ENCODE measurements around the gene IRF1.

The IRF1 gene

DNA sequence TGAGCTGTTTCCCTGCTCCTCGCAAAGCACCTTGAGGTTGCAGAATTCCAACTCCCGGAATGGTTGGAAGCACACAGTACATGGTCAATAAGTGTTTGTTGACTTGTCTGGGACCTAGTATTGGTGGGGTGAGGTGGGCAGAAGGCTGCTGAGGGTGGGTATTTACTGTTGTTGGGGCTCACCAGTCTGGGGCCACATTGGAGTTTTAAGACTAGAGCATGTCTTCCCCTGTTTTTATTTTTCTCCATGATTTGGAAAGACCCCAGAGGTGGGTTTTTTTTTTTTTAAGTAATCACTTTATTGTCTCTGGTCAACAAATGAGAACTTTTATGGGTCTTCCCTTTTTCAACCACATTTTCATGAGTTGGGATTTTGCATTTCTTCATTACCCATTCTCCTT lies 55.1 kb downstream of the IRF1 start:
- no peak for DNase-seq

GRCh38 chr5:132434416-132435286 lies 55.9 kb downstream of the IRF1 start:
- no peak for DNase-seq

DNA sequence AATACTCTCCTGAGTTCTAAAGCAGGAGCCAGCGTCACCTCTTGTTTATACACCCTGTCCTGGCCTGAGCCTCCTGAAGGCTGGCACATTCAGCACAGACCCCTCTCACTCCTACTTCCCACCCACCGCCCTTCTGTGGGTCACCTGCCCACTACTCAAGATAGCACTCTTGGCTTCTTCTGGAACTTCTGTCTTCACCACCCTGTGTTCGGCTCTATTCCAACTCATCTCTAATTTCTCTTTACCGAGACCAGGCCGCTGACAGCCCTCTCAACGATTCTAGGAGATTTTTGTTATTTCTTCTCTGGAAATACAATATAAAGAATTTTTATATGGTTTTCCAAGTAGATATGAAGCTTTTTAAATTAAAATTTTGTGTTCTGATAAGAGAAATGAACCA lies 57.4 kb downstream of the IRF1 start:
- DNase-seq = no peak

- DNase-seq = no peak
These were observed 58.9 kb downstream of the IRF1 start for GRCh38 chr5:132431632-132432031.

Measured in COR-L47 (cell line).